Caki2 (cell line): ENCODE measurements around the gene CBX5. TPM values are rescaled to one million over a fixed set of nuclear protein-coding genes. Genes with fewer than 3 reads are reported as not detected.

ENCODE experiments used
- DNase-seq: peaks from one replicate; pipeline ENCODE4 v3.0.0-alpha.2; 2015; ENCODE audit warnings: low read depth
- in situ Hi-C: cut with HindIII; loops from 2 replicates; pipeline ENCODE4 v1.10.0; 2016; ENCODE audit warnings: low sequenced_read_pairs, low pct_unique_long_range_greater_than_20kb, mixed read lengths
- total RNA-seq: library from RNA; depleted of rRNA; stranded (reverse); fragments of >200 nt; shearing (Covaris generic); gene quantifications from 2 replicates; pipeline ENCODE4 v1.2.3, GENCODE V29; 2014; ENCODE audit warnings: low replicate concordance

CBX5 gene
- total RNA-seq, 1 experiment from 2014 or later: 44.3 TPM

DNA sequence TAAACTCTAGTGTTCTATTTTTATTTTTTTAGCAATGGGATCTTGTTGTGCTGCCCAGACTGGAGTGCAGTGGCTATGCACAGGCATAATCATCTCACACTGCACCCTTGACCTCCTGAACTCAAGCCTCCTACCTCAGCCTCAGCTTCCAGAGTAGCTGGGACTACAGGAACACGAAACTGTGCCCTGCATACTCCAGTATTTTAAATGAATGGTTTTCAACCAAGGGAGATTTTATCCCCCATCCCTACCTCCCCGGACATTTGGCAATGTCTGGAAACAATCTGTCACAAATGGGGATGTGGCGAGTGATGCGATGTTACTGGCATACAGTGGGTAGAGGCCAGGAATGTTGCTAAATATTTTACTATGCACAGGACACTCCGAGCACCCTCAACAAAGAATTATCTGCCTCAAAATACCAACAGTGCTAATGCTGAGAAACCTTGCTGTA is 2.1 kb downstream of the CBX5 start:
- DNase-seq: no peak
- in situ Hi-C loops: no loop called here

DNA sequence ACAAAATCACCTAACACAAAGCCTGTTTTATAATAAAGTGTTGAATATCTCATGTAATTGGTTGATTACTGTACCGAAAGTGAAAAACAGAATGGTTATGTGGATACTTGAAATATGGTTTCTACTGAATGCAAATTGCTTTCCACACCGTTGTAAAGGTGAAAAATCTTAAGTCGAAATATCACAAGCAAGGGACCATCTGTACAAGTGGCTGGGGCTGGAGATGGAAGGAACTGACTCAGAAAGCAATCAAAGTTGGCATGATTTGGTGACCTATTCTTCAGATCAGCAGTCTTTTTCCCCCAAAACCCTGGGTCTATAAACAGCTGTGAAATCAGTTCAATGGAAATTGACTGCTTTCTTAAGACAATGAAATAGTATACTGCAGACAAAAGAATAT is 3.6 kb downstream of the CBX5 start:
- no peak for DNase-seq
- in situ Hi-C loops: no loop called here

DNA sequence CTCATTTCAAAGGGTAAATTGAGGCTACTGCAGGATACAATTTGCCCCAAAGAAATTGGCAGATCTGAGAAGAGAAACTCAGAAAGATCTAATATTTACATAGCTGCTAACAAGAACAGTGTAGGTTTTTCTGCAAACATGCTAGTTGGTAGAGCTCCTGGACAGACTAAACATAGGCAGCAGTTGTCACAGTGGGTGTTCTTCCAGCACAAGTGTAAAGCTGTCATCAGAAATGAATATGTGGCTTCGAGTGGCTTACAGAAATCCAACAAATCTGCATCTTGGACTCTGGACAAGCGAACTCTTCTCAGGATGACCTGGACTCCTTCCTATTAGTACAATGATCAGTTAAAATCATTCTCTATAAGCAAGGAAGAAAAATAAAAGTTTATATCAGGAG is 5.9 kb downstream of the CBX5 start:
- in situ Hi-C loops: no loop called here

DNA sequence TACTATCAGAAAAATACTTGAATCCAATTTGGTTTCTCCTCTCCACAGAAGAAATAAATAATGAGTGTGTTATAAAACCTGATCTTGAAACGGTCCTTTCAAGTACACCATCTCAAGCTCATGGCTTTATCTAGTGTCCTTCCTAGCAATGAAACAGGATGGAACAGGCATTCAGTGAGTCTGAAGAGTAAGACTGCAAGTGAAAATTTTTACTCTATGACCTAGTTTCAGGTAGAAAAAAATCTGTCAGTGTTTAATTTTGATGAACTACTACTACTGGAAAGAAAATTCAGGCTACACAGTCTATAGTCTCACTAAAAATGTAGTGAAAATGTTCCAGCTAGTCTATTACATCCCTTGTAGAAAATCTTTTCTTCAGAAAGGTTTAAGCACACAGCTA is 7.7 kb downstream of the CBX5 start:
- in situ Hi-C loops: no loop called here
- no peak for DNase-seq

More for the DNA sequence above, 5.9 kb downstream of the CBX5 start:
- DNase-seq: no peak

- DNase-seq: no peak
- in situ Hi-C loops: no loop called here
Observed at GRCh38 chr12:54270345-54270744, 9.6 kb downstream of the CBX5 start.

DNA sequence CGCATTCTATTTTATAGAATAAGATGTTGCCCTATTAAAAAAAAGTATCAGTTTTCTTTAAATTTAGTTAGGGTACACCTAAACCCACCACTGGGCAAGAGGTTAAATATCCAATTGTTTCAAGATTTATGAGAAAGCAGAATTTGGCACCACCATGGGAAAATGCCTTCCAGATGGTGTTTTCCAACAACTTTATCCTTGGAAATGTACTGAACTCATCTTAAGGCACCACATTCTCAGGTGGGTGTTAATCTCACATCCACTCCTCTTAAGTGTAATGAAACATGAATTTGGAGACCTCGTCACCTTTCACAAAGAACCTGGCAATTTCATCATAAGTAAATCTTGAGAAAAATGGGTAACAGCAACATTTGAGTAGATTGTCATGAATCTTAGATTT is 13.1 kb downstream of the CBX5 start:
- DNase-seq: no peak
- in situ Hi-C loops: no loop called here

DNA sequence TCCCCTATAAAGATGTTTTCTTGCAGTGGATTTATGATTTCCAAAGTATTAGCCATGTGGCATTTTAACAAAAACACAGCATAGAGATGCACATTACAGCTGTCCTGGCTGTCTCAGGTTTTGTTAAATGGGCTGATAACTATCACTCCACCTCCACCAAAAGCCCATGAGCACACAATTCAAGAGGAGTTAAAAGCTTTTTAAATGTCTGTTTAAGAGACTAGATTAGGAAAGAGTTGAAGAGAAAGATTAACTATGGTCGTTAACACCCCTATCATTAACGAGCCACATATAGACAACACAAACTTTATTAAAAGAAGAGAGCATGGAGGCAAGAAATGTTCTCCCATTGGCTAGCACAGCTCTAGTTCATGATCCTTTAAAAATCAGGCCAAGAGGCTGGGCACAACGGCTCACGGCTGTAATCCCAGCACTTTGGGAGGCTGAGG is 14.5 kb downstream of the CBX5 start:
- DNase-seq: no peak
- in situ Hi-C loops: no loop called here

GRCh38 chr12:54262403-54262925 is 17.5 kb downstream of the CBX5 start:
- in situ Hi-C loops: no loop called here
- DNase-seq: peak; percentile 89

DNA sequence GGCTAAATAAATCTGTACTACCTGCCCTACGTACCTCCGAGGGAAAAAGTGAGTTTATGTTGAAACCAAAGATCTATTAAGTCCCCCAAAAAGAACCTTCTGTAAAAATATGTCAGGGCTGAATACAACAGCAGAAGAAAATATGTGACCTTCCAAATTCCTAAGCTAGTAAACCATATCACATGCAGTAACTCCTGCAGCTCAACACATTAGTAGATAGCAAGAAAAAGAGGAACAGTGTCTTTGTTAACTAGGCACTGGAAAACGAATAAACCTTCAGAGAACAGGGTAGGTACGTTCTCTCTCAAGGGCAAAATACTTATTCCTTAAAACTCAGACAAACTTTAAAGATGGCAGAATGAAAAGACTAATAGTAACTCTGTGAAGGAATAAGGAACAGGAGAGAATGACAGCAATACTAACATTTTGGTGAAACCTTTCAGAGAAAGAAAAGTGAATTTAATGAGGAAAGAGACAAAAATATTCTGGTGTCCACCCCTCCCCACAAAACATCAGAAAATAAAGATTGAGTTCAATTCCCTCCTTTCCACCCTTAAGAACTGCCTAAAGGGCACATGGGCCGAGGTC is 18.0 kb downstream of the CBX5 start:
- in situ Hi-C loops: no loop called here
- peak; percentile 41 for DNase-seq

DNA sequence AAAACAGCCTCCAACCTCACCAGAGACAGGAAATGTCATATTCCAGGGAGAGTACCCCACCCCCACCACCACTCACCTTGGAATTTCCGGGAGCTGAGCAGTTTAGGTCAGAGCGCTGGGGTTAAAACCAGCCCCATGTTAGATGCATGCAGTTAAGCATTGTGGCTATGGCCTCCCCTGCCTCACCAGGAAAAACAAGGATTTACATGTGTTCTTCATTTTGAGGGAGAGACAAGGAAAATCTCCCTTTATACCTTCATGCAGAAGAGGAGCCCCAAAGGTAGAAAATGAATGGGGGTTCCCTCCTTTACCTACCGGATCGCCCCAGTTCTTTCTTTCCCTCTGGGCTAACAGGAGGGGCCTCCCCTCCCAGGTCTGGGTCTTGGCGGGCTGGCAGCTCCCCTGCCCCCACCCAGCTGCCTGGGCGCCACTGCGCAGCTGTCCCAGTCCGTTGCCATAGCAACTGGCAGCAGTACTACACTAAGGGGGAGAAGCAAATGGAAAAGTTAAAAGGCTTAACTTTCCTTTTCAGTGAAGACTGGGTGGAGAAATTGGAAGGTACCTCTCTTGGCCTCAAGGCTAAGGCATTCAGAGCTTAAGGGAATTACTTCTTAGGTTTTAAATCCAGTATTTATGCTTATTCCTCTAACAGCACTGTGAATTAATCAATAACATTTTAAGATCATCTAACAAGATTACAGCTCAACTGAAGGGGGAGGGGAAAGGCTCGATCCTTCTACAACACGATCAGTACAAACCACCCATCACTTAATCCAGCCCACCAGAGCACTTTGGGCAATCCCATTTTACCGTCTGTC is 20.5 kb downstream of the CBX5 start:
- peak; percentile 96 for DNase-seq
- in situ Hi-C loops: no loop called here

DNA sequence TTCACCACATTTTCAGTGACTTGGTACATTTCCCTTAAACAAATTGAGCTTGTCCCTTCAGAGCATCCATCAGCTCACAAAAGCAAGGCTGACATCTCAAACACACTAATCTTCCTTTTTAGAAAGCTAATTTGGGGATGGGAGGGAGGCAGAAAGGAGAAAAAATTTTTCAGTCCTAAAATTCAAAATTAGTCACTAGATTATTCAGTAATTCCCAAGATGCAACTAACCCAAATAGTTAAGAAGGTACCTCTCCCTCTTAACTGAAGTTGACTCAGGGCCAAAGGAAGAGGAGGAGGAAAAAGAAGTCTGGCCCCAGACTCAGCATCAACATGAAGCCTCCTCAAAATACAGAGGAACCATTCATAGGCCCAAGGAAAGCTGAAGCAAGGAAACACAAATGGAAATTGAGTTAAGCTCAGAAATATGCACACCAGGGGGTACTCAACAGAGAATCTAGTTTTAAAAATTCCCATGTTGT is 21.7 kb downstream of the CBX5 start:
- in situ Hi-C loops: no loop called here
- DNase-seq: no peak

- in situ Hi-C loops: no loop called here
- DNase-seq: no peak
Observed at GRCh38 chr12:54257332-54257731, 22.6 kb downstream of the CBX5 start.

DNA sequence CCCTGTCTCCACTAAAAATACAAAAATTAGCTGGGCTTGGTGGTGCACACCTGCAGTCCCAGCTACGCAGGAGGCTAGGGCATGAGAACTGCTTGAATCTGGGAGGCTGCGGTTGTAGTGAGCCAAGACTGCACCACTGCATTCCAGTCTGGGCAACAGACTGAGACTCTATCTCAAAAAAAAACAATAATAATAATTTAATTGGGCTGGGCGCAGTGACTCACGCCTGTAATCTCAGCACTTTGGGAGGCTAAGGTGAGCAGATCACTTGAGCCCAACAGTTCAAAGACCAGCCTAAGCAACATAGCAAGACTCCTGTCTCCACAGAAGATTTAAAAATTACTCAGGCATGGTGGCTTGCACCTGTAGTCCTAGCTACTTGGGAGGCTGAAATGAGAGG is 26.7 kb downstream of the CBX5 start:
- in situ Hi-C loops: no loop called here
- DNase-seq: no peak

GRCh38 chr12:54251667-54252284 is 28.1 kb downstream of the CBX5 start:
- in situ Hi-C loops: no loop called here
- DNase-seq: peak; percentile 53

- in situ Hi-C loops: no loop called here
- no peak for DNase-seq
Observed at GRCh38 chr12:54249489-54249888, 30.4 kb downstream of the CBX5 start.

DNA sequence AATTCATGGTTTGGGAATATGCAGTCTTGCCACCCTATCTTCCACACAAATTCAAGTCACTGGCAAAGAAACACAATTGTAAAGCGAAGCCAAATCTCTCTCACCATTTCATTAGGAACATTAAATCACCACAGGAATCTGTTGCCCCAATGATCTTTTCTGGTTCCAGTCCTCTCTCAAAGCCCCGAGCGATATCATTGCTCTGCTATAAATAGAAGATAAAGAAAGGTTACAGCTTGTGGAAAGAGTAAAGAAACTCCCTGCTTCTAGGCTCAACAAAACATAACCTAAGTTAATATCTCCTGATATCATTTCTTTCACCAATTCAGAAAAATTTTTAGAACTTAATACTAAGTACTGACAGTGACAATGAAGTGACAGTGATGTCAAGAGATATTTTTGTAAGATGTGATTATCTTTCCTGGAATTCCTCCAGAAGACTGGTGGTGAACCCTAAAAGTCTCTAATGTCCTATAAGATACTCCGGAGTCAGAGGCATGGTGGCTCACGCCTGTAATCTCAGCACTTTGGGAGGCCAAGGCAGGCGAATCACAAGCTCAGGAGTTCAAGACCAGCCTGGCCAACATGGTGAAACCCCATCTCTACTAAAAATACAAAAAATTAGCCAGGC is 33.8 kb downstream of the CBX5 start:
- DNase-seq: no peak
- in situ Hi-C loops: no loop called here

DNA sequence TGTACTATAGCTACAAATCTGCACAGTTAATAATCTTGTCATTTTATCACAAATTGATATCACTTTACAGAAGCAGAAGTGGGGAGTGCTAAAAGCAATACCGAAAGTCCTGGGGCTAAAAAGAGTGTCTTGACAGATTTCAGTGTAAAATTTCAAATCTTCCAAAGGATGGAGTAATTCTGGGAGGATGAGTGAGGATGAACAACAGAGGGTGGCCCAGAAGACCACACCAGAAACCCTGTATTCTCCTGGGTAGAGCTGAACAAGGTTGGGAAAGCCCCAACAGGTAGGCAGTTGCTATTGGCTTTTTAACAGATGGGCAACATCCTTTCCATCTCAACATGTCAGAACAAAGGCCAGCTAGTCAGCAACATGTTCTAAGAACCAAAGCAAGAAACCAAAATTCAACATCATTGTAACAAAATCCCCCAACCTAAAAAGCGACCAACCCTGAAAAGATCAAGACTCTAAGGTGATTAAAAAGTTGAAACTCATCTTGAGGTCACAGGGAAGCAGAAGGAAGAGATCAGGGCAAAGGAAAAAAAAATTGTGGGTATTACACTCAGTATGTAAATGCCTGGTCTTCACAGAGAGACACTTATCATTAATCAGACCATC is 38.8 kb downstream of the CBX5 start:
- in situ Hi-C loops: no loop called here
- DNase-seq: no peak

DNA sequence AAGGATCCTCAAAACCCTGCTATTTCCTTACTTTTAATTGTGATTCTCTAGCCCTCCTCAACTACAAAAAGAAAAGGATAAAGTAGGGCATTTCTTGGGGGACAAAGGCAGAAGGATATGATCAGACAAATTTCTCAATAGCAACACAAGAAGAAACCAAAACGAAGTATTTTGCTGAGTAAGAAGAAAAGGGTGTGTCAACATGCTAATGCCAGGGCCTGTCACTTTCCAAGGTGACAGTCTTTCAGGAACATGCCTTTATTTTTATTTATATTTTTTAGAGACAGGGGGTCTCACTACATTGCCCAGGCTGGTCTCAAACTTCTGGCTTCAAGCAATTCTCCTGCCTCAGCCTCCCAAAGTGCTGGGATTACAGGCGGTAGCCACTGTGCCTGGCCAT is 39.8 kb downstream of the CBX5 start:
- no peak for DNase-seq
- in situ Hi-C loops: no loop called here
